Liver (tissue), 9 donors: ENCODE results near the gene KLHDC2. TPM values are rescaled to one million over a fixed set of nuclear protein-coding genes. Genes with fewer than 3 reads are reported as not detected.
"Not testable (repeated sequence)": the region's sequence is repeated elsewhere in the genome, so short reads cannot be mapped to it uniquely, and the experiment has no call there.

ENCODE experiments used
- DNase-seq: peaks from one replicate; pipeline ENCODE4 v3.0.0-alpha.2; 2017; ENCODE audit warnings: low spot score
- H3K27ac ChIP-seq, 2 donors: one replicate each; pipeline ENCODE4 v1.7.0; 2013; ENCODE audit warnings: inconsistent platforms in 2 of 2, low read length in 2 of 2, control low read depth in 1 of 2, low read depth in 1 of 2, mild to moderate bottlenecking in 1 of 2
- H3K27me3 ChIP-seq, 4 donors: one replicate each; pipeline versions ENCODE4 v1.6.1 to v1.7.0; 2013; ENCODE audit warnings: low read length in 3 of 4, inconsistent platforms in 1 of 4, mild to moderate bottlenecking in 1 of 4, moderate library complexity in 1 of 4; ENCODE audit not compliant: control insufficient read depth in 4 of 4, insufficient read depth in 4 of 4
- H3K36me3 ChIP-seq, 4 donors: one replicate each; pipeline versions ENCODE4 v1.6.1 to v1.7.0; 2013; ENCODE audit warnings: low read length in 3 of 4, mild to moderate bottlenecking in 3 of 4, low read depth in 1 of 4, moderate library complexity in 1 of 4; ENCODE audit not compliant: control insufficient read depth in 4 of 4, insufficient read depth in 3 of 4
- H3K4me1 ChIP-seq, 4 donors: one replicate each; pipeline versions ENCODE4 v1.6.1 to v1.7.0; 2013; ENCODE audit warnings: low read length in 3 of 4, mild to moderate bottlenecking in 3 of 4, moderate library complexity in 1 of 4; ENCODE audit not compliant: control insufficient read depth in 4 of 4, insufficient read depth in 4 of 4
- H3K4me3 ChIP-seq, 3 donors: one replicate each; pipeline versions ENCODE4 v1.6.1 to v1.7.0; 2013; ENCODE audit warnings: low read length in 3 of 3, control low read depth in 1 of 3, low read depth in 1 of 3, mild to moderate bottlenecking in 1 of 3
- H3K9ac ChIP-seq, 2 donors: one replicate each; pipeline ENCODE4 v1.7.0; 2013; ENCODE audit warnings: low read length in 2 of 2, mild to moderate bottlenecking in 2 of 2, moderate library complexity in 2 of 2, control low read depth in 1 of 2, low read depth in 1 of 2
- H3K9me3 ChIP-seq, 4 donors: one replicate each; pipeline versions ENCODE4 v1.6.1 to v1.7.0; 2013; ENCODE audit warnings: low read length in 3 of 4; ENCODE audit not compliant: control insufficient read depth in 4 of 4
- CTCF ChIP-seq: fragments of 150-350 bp; IDR thresholded peaks from 2 replicates; pipeline ENCODE4 v1.5.1; 2017; ENCODE audit warnings: improper control_type of control experiment, low read depth, low read length; ENCODE audit not compliant: missing input control
- EGR1 ChIP-seq, 2 donors: IDR thresholded peaks; 2 replicates each; pipeline ENCODE4 v1.6.1; 2016 to 2018; ENCODE audit warnings: antibody characterized with exemption in 2 of 2, low read depth in 2 of 2
- HNF4A ChIP-seq, 2 donors: conservative IDR thresholded peaks; 2 replicates each; pipeline ENCODE4 v1.6.1; 2016; ENCODE audit warnings: antibody characterized with exemption in 2 of 2, mild to moderate bottlenecking in 2 of 2
- HNF4G ChIP-seq: IDR thresholded peaks from 2 replicates; pipeline ENCODE4 v1.6.1; 2016; ENCODE audit warnings: antibody characterized with exemption
- NR2F2 ChIP-seq: IDR thresholded peaks from 2 replicates; pipeline ENCODE4 v1.6.1; 2016; ENCODE audit warnings: antibody characterized with exemption
- RAD21 ChIP-seq, 2 donors: IDR thresholded peaks; 2 replicates each; pipeline ENCODE4 v1.6.1; 2016; ENCODE audit warnings: antibody characterized with exemption in 2 of 2, mild to moderate bottlenecking in 2 of 2
- RXRA ChIP-seq, 2 donors: IDR thresholded peaks; 2 replicates each; pipeline ENCODE4 v1.6.1; 2017 to 2018; ENCODE audit warnings: antibody characterized with exemption in 2 of 2, mild to moderate bottlenecking in 1 of 2
- TAF1 ChIP-seq: conservative IDR thresholded peaks from 2 replicates; pipeline ENCODE4 v1.6.1; 2016; ENCODE audit warnings: antibody characterized with exemption, mild to moderate bottlenecking
- YY1 ChIP-seq: IDR thresholded peaks from 2 replicates; pipeline ENCODE4 v1.6.1; 2016; ENCODE audit warnings: antibody characterized with exemption, mild to moderate bottlenecking
- WGBS: extraction: QIAGEN DNeasy Blood & Tissue Kit; methylation state at CpG from one replicate; pipeline ENCODE4 v1.1.7; 2013; 5-methylcytosine and 5-hydroxymethylcytosine counted together
- polyA plus RNA-seq, 2 donors: library from polyadenylated mRNA; stranded (reverse) in 1 of 2; unstranded in 1 of 2; fragments of 200-250 nt in 1 of 2; fragments of >200 nt in 1 of 2; fragmentation: Nextera tagmentation in 1 of 2; extraction: Ambion mirVana in 1 of 2; gene quantifications; one replicate each; pipeline versions ENCODE4 v1.2.1 to v1.2.3, GENCODE V29; 2013 to 2015
- total RNA-seq, 2 donors: library from RNA; depleted of rRNA; stranded (reverse); fragments of >200 nt; gene quantifications; one replicate each; pipeline ENCODE4 v1.2.3, GENCODE V29; 2014
- TF ChIP-seq, protein P1 (sequence below): IDR thresholded peaks from 2 replicates; pipeline ENCODE4 v1.6.1; 2016; ENCODE audit warnings: antibody characterized with exemption
- TF ChIP-seq, protein P2 (sequence below): IDR thresholded peaks from 2 replicates; pipeline ENCODE4 v1.6.1; 2016; ENCODE audit warnings: antibody characterized with exemption
- TF ChIP-seq, protein P3 (sequence below): IDR thresholded peaks from 2 replicates; pipeline ENCODE4 v1.6.1; 2016; ENCODE audit warnings: antibody characterized with exemption
- TF ChIP-seq, protein P4 (sequence below): IDR thresholded peaks from 2 replicates; pipeline ENCODE4 v1.6.1; 2016; ENCODE audit warnings: antibody characterized with exemption, mild to moderate bottlenecking
- donor health status: healthy.
- donor health status: healthy.
- donor health status: healthy.
- donor health status: healthy.
- donor health status: healthy.

KLHDC2 gene
- total and polyA plus RNA-seq, 4 donors: 41.1 to 99.0 (median 89.0) TPM

- WGBS: 79% methylated on average over 9 of the region's 9 CpGs
- TF ChIP-seq RXRA (IDR thresholded peaks at IDR 0.05) (peak in 1 of 2 donors; percentile 18), RAD21 (IDR thresholded peaks at IDR 0.05) (peak in 1 of 2 donors; percentile 46), HNF4A (conservative IDR thresholded peaks at IDR 0.05) (peak; percentile 37 to 74)
Observed at GRCh38 chr14:49721733-49722435, 46.1 kb upstream of the KLHDC2 start.

GRCh38 chr14:49727171-49727570 lies 40.8 kb upstream of the KLHDC2 start:
- 91% methylated on average over 5 of the region's 5 CpGs for WGBS
- Histone ChIP-seq H3K9ac (no peak overlapping the region), H3K9me3 (no peaks in the 10 kb centered on the region), H3K27ac (no peak overlapping the region), H3K27me3 (no peaks in the 10 kb centered on the region), H3K36me3 (peaks cover 2 to 21% (median 9%) of the 10 kb centered on the region in 4 donors), H3K4me1 (no peaks in the 10 kb centered on the region), H3K4me3 (no peak overlapping the region)
- no peak for TF ChIP-seq TAF1
- TF ChIP-seq, protein P1, sequence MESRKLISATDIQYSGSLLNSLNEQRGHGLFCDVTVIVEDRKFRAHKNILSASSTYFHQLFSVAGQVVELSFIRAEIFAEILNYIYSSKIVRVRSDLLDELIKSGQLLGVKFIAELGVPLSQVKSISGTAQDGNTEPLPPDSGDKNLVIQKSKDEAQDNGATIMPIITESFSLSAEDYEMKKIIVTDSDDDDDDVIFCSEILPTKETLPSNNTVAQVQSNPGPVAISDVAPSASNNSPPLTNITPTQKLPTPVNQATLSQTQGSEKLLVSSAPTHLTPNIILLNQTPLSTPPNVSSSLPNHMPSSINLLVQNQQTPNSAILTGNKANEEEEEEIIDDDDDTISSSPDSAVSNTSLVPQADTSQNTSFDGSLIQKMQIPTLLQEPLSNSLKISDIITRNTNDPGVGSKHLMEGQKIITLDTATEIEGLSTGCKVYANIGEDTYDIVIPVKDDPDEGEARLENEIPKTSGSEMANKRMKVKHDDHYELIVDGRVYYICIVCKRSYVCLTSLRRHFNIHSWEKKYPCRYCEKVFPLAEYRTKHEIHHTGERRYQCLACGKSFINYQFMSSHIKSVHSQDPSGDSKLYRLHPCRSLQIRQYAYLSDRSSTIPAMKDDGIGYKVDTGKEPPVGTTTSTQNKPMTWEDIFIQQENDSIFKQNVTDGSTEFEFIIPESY: no peak
- TF ChIP-seq NR2F2: no peak
- TF ChIP-seq EGR1 (IDR thresholded peaks at IDR 0.05; ENCODE audit: low read depth in 2 of 2): no peak
- TF ChIP-seq CTCF: no peak
- TF ChIP-seq, protein P2, sequence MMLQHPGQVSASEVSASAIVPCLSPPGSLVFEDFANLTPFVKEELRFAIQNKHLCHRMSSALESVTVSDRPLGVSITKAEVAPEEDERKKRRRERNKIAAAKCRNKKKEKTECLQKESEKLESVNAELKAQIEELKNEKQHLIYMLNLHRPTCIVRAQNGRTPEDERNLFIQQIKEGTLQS: no peak
- no peak for TF ChIP-seq RAD21 (IDR thresholded peaks at IDR 0.05)
- TF ChIP-seq, protein P3, sequence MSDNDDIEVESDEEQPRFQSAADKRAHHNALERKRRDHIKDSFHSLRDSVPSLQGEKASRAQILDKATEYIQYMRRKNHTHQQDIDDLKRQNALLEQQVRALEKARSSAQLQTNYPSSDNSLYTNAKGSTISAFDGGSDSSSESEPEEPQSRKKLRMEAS: no peak
- TF ChIP-seq HNF4A (conservative IDR thresholded peaks at IDR 0.05): no peak
- TF ChIP-seq, protein P4, sequence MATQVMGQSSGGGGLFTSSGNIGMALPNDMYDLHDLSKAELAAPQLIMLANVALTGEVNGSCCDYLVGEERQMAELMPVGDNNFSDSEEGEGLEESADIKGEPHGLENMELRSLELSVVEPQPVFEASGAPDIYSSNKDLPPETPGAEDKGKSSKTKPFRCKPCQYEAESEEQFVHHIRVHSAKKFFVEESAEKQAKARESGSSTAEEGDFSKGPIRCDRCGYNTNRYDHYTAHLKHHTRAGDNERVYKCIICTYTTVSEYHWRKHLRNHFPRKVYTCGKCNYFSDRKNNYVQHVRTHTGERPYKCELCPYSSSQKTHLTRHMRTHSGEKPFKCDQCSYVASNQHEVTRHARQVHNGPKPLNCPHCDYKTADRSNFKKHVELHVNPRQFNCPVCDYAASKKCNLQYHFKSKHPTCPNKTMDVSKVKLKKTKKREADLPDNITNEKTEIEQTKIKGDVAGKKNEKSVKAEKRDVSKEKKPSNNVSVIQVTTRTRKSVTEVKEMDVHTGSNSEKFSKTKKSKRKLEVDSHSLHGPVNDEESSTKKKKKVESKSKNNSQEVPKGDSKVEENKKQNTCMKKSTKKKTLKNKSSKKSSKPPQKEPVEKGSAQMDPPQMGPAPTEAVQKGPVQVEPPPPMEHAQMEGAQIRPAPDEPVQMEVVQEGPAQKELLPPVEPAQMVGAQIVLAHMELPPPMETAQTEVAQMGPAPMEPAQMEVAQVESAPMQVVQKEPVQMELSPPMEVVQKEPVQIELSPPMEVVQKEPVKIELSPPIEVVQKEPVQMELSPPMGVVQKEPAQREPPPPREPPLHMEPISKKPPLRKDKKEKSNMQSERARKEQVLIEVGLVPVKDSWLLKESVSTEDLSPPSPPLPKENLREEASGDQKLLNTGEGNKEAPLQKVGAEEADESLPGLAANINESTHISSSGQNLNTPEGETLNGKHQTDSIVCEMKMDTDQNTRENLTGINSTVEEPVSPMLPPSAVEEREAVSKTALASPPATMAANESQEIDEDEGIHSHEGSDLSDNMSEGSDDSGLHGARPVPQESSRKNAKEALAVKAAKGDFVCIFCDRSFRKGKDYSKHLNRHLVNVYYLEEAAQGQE: no peak
- no peak for TF ChIP-seq RXRA (IDR thresholded peaks at IDR 0.05)
- no peak for TF ChIP-seq HNF4G
- no peak for TF ChIP-seq YY1
- DNase-seq: no peak

More at GRCh38 chr14:49721733-49722435, 46.1 kb upstream of the KLHDC2 start:
- peaks cover 0 to 17% (median 9%) of the 10 kb centered on the region in 4 donors for H3K36me3 ChIP-seq
- not testable (repeated sequence) for H3K4me3 ChIP-seq, H3K9me3 ChIP-seq, H3K4me1 ChIP-seq, H3K9ac ChIP-seq, H3K27ac ChIP-seq, H3K27me3 ChIP-seq
- DNase-seq: peak; percentile 35
